Adrenal gland (tissue), 12 donors: ENCODE data around the gene AHRR. TPM values are rescaled to one million over a fixed set of nuclear protein-coding genes. Genes with fewer than 3 reads are reported as not detected.

Experiments
- DNase-seq, 7 donors: peaks; one replicate each; pipeline ENCODE4 v3.0.0-alpha.2; 2019 to 2020
- H3K27ac ChIP-seq, 5 donors: fragments of 200-600 bp; sonication (generic) in 4 of 5; 1 replicate in 3 of 5; 2 replicates in 2 of 5; pipeline versions ENCODE4 v1.5.1 to v1.8.0; 2016 to 2020; ENCODE audit warnings: mild to moderate bottlenecking in 1 of 5
- H3K27me3 ChIP-seq: fragments of 200-600 bp; 2 replicates; pipeline ENCODE4 v1.8.0; 2021
- H3K36me3 ChIP-seq, 2 donors: fragments of 200-600 bp; replicated peaks in 1 of 2; 1 replicate in 1 of 2; 2 replicates in 1 of 2; pipeline versions ENCODE4 v1.5.1 to v1.8.0; 2018 to 2022
- H3K4me1 ChIP-seq, 2 donors: fragments of 200-600 bp; replicated peaks in 1 of 2; 1 replicate in 1 of 2; 2 replicates in 1 of 2; pipeline versions ENCODE4 v1.5.1 to v1.8.0; 2018 to 2021
- H3K4me3 ChIP-seq, 4 donors: fragments of 200-600 bp; sonication (generic) in 3 of 4; one replicate each; pipeline ENCODE4 v1.5.1; 2016 to 2018
- H3K9me3 ChIP-seq, 3 donors: fragments of 200-600 bp; sonication (generic) in 1 of 3; replicated peaks in 1 of 3; 1 replicate in 2 of 3; 2 replicates in 1 of 3; pipeline versions ENCODE4 v1.5.1 to v1.8.0; 2016 to 2021
- POLR2A ChIP-seq, 2 donors: fragments of 450-650 bp; IDR thresholded peaks; one replicate each; pipeline ENCODE4 v1.6.1; 2017; ENCODE audit warnings: antibody characterized with exemption in 2 of 2, mild to moderate bottlenecking in 2 of 2, moderate library complexity in 1 of 2
- WGBS, 4 donors: extraction: QIAGEN DNeasy Blood & Tissue Kit in 2 of 4; methylation state at CpG; one replicate each; pipeline versions ENCODE4 v1.1.5 to v1.1.7; 2013 to 2017; 5-methylcytosine and 5-hydroxymethylcytosine counted together
- intact Hi-C, 2 donors: fragments of 100-400 bp; cut with DNase I; formaldehyde crosslinking; loops; one replicate each; pipeline versions ENCODE4 v1.14.1 to v1.15.0; 2022 to 2023
- polyA plus RNA-seq, 3 donors: library from polyadenylated mRNA; stranded (reverse); fragments of 200-250 nt in 2 of 3; fragments of 350-450 nt in 1 of 3; fragmentation: Illumina TruSeq in 1 of 3; extraction: RNeasy Lipid Tissue Mini Kit (QIAGEN cat#74804) in 1 of 3; gene quantifications; one replicate each; pipeline ENCODE4 v1.2.3, GENCODE V29; 2013 to 2014
- total RNA-seq, 9 donors: library from RNA; depleted of rRNA in 4 of 9; stranded (reverse); fragments of >200 nt in 4 of 9; fragments of 120-200 nt in 1 of 9; fragmentation: NEBNext Ultra II Directional in 1 of 9; extraction: Animal tissue kit (Norgen Biotek cat#: 25700) in 1 of 9; gene quantifications; one replicate each; pipeline versions ENCODE4 v1.1.0 to v1.2.4, GENCODE V29; 2013 to 2023
- TF ChIP-seq, protein P1 (sequence below), 6 experiments: fragments of 450-650 bp in 4 of 6; fragments of 200-600 bp in 2 of 6; sonication (generic) in 1 of 6; IDR thresholded peaks; 1 replicate in 5 of 6; 2 replicates in 1 of 6; pipeline versions ENCODE4 v1.5.1 to v1.8.0; 2016 to 2021; ENCODE audit warnings: antibody characterized with exemption in 6 of 6, mild to moderate bottlenecking in 2 of 6, moderate library complexity in 1 of 6
- donor health status: healthy with polysubstance abuse.
- donor health status: Bipolar disorder and iron deficiency.
- donor health status: DM: yes; HTN: yes; CAD: no.
- donor health status: DM: no; HTN: no; CAD: no.
- donor health status: DM: no; HTN: no; CAD: no.
- donor health status: DM: yes; HTN: yes; CAD: no.

AHRR gene
- total and polyA plus RNA-seq, 12 donors = 0.17 to 3.6 (median 0.99) TPM

DNA sequence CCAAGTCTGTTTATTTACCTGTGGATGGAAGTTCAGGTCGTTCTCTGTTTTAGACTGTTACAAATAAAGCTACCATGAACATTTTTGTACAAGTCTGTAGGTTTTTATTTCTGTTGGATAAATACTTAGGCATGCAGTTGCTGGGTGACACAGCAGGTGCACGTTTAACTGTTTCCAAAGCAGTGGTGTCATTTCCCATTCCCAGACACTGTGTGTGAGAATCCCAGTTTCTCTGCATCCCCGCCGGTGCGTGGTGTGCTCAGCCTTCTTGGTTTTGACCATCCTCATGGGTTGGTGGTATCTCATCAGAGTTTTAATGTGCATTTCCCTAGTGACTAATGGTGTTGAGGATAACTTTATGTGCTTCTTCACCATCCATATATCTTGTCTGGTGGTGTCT is 27.2 kb downstream of the AHRR start:
- DNase-seq = no peak
- peaks cover 0 to 3% of the 10 kb centered on the region in 2 donors for H3K4me1 ChIP-seq
- no peak overlapping the region for H3K4me3 ChIP-seq
- no peaks in the 10 kb centered on the region for H3K36me3 ChIP-seq
- no peaks in the 10 kb centered on the region for H3K27me3 ChIP-seq
- no peak overlapping the region for H3K27ac ChIP-seq
- intact Hi-C loops = no loop called here
- TF ChIP-seq POLR2A (IDR thresholded peaks at IDR 0.05) = no peak
- TF ChIP-seq, protein P1, sequence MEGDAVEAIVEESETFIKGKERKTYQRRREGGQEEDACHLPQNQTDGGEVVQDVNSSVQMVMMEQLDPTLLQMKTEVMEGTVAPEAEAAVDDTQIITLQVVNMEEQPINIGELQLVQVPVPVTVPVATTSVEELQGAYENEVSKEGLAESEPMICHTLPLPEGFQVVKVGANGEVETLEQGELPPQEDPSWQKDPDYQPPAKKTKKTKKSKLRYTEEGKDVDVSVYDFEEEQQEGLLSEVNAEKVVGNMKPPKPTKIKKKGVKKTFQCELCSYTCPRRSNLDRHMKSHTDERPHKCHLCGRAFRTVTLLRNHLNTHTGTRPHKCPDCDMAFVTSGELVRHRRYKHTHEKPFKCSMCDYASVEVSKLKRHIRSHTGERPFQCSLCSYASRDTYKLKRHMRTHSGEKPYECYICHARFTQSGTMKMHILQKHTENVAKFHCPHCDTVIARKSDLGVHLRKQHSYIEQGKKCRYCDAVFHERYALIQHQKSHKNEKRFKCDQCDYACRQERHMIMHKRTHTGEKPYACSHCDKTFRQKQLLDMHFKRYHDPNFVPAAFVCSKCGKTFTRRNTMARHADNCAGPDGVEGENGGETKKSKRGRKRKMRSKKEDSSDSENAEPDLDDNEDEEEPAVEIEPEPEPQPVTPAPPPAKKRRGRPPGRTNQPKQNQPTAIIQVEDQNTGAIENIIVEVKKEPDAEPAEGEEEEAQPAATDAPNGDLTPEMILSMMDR (IDR thresholded peaks at IDR 0.05) = no peak
- 78 to 84% (median 81%) methylated on average over 5 of the region's 5 CpGs for WGBS, 4 donors
- no peaks in the 10 kb centered on the region for H3K9me3 ChIP-seq

DNA sequence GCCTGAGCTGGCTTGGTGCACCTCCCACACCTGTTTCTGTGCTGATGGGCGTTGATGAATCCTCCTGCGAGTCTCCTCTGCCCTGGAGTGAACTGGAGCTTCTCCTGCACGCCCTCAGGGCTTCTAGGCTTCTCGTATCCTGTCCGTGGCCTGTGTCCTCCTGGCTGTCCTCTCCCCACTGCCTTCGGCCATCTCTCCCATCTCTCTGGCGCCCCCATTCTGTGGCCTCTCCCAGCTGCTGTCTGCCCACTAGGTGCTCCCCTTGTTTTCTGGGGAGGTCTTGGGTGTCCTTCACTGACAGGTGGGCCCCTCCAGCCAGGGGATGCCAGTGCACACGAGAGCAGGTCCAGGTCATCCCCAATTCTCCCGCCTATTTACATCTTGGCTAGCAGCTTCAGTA is 28.8 kb downstream of the AHRR start:
- 82 to 91% (median 87%) methylated on average over 9 of the region's 9 CpGs for WGBS, 4 donors
- no peak overlapping the region for H3K4me3 ChIP-seq
- no peak for DNase-seq
- no peak overlapping the region for H3K27ac ChIP-seq
- H3K36me3 ChIP-seq = no peaks in the 10 kb centered on the region
- intact Hi-C loops = no loop called here
- H3K9me3 ChIP-seq = no peaks in the 10 kb centered on the region
- no peaks in the 10 kb centered on the region for H3K27me3 ChIP-seq
- no peaks in the 10 kb centered on the region for H3K4me1 ChIP-seq
- no peak for TF ChIP-seq POLR2A (IDR thresholded peaks at IDR 0.05)
- TF ChIP-seq, protein P1 (IDR thresholded peaks at IDR 0.05) = no peak

DNA sequence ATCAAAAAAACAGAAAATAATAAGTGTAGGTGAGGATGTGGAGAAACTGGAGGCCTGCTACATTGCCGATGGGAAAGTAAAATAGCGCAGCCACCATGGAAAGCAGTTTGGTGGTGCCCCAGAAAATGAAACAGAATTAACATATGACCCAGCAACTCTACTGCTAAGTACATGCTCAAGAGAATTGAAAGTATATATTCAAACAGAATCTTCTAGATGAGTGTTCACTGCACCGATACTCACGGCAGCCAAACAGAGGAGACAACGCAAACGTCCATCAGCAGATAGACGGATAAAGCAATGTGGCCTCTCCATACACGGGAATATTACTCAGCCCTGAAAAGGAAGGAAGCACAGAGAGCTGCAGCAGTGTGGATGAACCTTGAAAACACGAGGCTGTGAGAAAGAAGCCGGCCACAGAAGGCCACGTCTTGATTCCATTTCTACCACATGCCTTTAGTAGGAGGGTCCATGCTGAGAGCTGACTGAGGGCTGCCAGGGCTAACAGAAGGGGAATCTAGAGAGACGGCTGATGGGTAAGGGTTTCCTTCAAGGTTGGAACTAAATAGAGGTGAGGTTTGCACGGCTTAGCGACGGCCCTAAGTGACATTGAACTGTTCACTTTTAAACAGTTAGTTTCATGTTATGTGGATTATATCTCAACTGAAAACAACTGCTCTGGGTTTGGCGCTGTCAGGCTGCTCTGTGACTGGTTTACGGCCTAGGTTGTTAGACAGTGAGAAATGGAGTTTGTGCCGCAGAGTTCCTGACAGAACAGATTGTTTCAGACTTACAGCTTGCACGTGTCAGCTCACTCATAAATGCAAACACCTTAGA is 29.8 kb downstream of the AHRR start:
- 87 to 89% (median 89%) methylated on average over 19 of the region's 19 CpGs for WGBS, 4 donors
- intact Hi-C loops = no loop called here
- TF ChIP-seq, protein P1 (IDR thresholded peaks at IDR 0.05) = no peak
- TF ChIP-seq POLR2A (IDR thresholded peaks at IDR 0.05) = no peak
- Histone ChIP-seq H3K27me3 (no peaks in the 10 kb centered on the region), H3K4me1 (no peaks in the 10 kb centered on the region), H3K4me3 (no peak overlapping the region), H3K36me3 (no peaks in the 10 kb centered on the region), H3K9me3 (no peaks in the 10 kb centered on the region), H3K27ac (no peak overlapping the region)
- no peak for DNase-seq

DNA sequence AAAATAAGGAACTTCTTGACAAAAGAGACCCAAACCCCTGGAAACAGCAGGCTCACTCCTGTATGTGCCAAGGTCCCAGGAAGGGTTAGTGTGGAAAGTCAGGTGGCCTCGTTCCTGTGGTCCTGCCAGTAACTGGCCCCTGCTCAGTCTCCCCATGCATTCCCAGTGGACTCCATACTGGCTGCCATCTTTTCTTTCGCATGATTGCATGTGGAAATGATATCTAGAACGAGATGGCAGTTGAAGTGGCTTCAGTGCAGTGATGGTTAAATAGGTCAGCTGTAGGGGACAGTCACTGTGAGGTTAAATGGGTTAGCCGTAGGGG is 30.4 kb downstream of the AHRR start:
- Histone ChIP-seq H3K4me1 (no peaks in the 10 kb centered on the region), H3K27me3 (no peaks in the 10 kb centered on the region), H3K9me3 (no peaks in the 10 kb centered on the region), H3K4me3 (no peak overlapping the region), H3K36me3 (no peaks in the 10 kb centered on the region), H3K27ac (no peak overlapping the region)
- TF ChIP-seq, protein P1 (IDR thresholded peaks at IDR 0.05) = no peak
- TF ChIP-seq POLR2A (IDR thresholded peaks at IDR 0.05) = no peak
- DNase-seq = no peak
- intact Hi-C loops = no loop called here
- 82 to 88% (median 83%) methylated on average over 4 of the region's 4 CpGs for WGBS, 4 donors
